DMS 273 (cell line): ENCODE measurements around the gene AKR1E2.

Experiments
- DNase-seq: peaks from one replicate; lab custom pipeline; 2025; ENCODE audit not compliant: unreplicated experiment; lab: John Stamatoyannopoulos, UW

AKR1E2 gene

GRCh38 chr10:4889959-4890358 lies 64.0 kb downstream of the AKR1E2 start:
- DNase-seq: no peak

GRCh38 chr10:4892681-4893080 lies 66.7 kb downstream of the AKR1E2 start:
- DNase-seq: no peak

GRCh38 chr10:4894335-4894734 lies 68.3 kb downstream of the AKR1E2 start:
- DNase-seq: peak; percentile 14
